Osteoblast (primary cell): ENCODE data around the gene TRUB2. TPM values are rescaled to one million over a fixed set of nuclear protein-coding genes. Genes with fewer than 3 reads are reported as not detected.

Experiments
- DNase-seq: peaks from one replicate; pipeline ENCODE4 v3.0.0; 2011; ENCODE audit warnings: low spot score, mixed read lengths; ENCODE audit not compliant: insufficient read length; ENCODE audit errors: missing footprints
- H2AFZ ChIP-seq: 2 replicates; pipeline ENCODE4 v1.6.0; 2011; ENCODE audit warnings: mild to moderate bottlenecking, low read length
- H3K27ac ChIP-seq: 2 replicates; pipeline ENCODE4 v1.5.1; 2011; ENCODE audit warnings: mild to moderate bottlenecking, low read depth, low read length, moderate library complexity
- H3K27me3 ChIP-seq: 2 replicates; pipeline ENCODE4 v1.6.0; 2012; ENCODE audit warnings: mild to moderate bottlenecking, control low read depth, inconsistent platforms, low read length, moderate library complexity; ENCODE audit not compliant: insufficient read depth
- H3K36me3 ChIP-seq: 2 replicates; pipeline ENCODE4 v1.5.1; 2011; ENCODE audit warnings: mild to moderate bottlenecking, low read length, control low read depth, moderate library complexity; ENCODE audit not compliant: insufficient read depth
- H3K4me1 ChIP-seq: 2 replicates; pipeline ENCODE4 v1.5.1; 2011; ENCODE audit warnings: mild to moderate bottlenecking, low read length, control low read depth, moderate library complexity; ENCODE audit not compliant: insufficient read depth
- H3K4me2 ChIP-seq: 2 replicates; pipeline ENCODE4 v1.6.0; 2011; ENCODE audit warnings: mild to moderate bottlenecking, low read length; ENCODE audit not compliant: insufficient read depth
- H3K4me3 ChIP-seq: fragments of 200-600 bp; sonication (generic); 3 replicates; pipeline ENCODE4 v1.5.1; 2012; ENCODE audit warnings: mild to moderate bottlenecking, low read length, inconsistent platforms; ENCODE audit not compliant: insufficient read depth
- H3K79me2 ChIP-seq: 2 replicates; pipeline ENCODE4 v1.6.0; 2012; ENCODE audit warnings: mild to moderate bottlenecking, low read length, control low read depth, inconsistent platforms; ENCODE audit not compliant: insufficient read depth
- H3K9me3 ChIP-seq: 2 replicates; pipeline ENCODE4 v1.5.1; 2011; ENCODE audit warnings: low read depth, low read length, control low read depth
- H4K20me1 ChIP-seq: 2 replicates; pipeline ENCODE4 v1.6.0; 2012; ENCODE audit warnings: mild to moderate bottlenecking, low read length, control low read depth; ENCODE audit not compliant: insufficient read depth
- total RNA-seq: library from RNA; depleted of rRNA; stranded (reverse); fragments of >200 nt; gene quantifications from 2 replicates; pipeline ENCODE4 v1.2.3, GENCODE V29; 2012
- TF ChIP-seq, protein P1 (sequence below): IDR thresholded peaks from 2 replicates; pipeline ENCODE4 v1.5.1; 2011; ENCODE audit warnings: mild to moderate bottlenecking, low read depth, low read length, moderate library complexity; ENCODE audit errors: extremely low read depth

The TRUB2 gene, protein sequence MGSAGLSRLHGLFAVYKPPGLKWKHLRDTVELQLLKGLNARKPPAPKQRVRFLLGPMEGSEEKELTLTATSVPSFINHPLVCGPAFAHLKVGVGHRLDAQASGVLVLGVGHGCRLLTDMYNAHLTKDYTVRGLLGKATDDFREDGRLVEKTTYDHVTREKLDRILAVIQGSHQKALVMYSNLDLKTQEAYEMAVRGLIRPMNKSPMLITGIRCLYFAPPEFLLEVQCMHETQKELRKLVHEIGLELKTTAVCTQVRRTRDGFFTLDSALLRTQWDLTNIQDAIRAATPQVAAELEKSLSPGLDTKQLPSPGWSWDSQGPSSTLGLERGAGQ
- total RNA-seq: 16.2 and 16.3 TPM in 2 replicates

DNA sequence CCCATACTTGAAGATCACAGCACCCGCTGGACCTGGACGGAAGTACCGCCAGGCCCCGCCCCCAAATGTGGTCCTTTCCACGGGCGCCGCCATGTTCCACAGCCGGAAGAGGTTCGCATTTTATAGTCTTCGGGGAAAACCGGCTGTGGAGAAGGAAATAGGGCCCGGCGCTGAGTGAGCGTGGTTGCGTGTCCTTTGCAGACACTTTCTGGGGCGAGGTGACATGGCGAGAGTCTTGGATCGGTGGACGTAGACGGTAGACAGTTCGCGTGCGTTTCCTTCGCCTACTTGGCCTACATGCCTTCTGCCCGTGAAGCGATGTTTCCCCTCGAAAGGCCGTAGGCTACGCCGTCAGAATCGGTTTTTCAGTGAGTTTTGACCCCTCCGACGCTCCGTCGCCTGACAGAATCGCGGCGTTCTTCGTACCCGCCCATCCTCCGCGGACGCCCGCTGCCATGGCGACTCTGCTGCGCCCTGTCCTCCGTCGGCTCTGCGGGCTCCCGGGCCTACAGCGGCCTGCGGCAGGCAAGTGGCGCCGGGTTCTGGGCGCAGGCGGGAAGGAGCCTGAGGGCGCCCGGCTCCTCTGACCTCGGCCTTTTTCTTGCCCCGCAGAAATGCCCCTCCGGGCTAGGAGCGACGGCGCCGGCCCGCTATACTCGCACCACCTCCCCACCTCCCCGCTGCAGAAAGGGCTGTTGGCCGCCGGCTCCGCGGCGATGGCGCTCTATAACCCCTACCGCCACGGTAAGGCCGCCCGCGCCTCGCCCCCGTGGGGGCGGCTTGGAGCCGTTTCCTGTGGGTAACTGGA lies at the start of gene TRUB2, which contains the start of gene COQ4:
Gene TRUB2, minus strand, starts transcription at position 44 of the 808 bp plus-strand sequence. Its CDS starts 39 bp downstream, at position 5.
Gene COQ4, plus strand, starts transcription at position 436 of the 808 bp plus-strand sequence. Its CDS starts 20 bp downstream, at position 456.
- H3K79me2 ChIP-seq: peaks cover 47% of the 10 kb centered on the region
- H4K20me1 ChIP-seq: peaks cover 9% of the 10 kb centered on the region
- TF ChIP-seq, protein P1, sequence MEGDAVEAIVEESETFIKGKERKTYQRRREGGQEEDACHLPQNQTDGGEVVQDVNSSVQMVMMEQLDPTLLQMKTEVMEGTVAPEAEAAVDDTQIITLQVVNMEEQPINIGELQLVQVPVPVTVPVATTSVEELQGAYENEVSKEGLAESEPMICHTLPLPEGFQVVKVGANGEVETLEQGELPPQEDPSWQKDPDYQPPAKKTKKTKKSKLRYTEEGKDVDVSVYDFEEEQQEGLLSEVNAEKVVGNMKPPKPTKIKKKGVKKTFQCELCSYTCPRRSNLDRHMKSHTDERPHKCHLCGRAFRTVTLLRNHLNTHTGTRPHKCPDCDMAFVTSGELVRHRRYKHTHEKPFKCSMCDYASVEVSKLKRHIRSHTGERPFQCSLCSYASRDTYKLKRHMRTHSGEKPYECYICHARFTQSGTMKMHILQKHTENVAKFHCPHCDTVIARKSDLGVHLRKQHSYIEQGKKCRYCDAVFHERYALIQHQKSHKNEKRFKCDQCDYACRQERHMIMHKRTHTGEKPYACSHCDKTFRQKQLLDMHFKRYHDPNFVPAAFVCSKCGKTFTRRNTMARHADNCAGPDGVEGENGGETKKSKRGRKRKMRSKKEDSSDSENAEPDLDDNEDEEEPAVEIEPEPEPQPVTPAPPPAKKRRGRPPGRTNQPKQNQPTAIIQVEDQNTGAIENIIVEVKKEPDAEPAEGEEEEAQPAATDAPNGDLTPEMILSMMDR: no peak
- peaks cover 19% of the 10 kb centered on the region for H3K4me1 ChIP-seq
- peaks cover 37% of the 10 kb centered on the region for H3K36me3 ChIP-seq
- peak within 1 kb of the TSS; percentile 96 for H3K27ac ChIP-seq
- H3K9me3 ChIP-seq: no peaks in the 10 kb centered on the region
- H3K4me3 ChIP-seq: peak within 1 kb of the TSS; percentile 81
- H3K27me3 ChIP-seq: no peaks in the 10 kb centered on the region
- peak; percentile 97 for DNase-seq
- peak within 1 kb of the TSS; percentile 99 for H3K4me2 ChIP-seq
- H2AFZ ChIP-seq: peak within 1 kb of the TSS; percentile 100

DNA sequence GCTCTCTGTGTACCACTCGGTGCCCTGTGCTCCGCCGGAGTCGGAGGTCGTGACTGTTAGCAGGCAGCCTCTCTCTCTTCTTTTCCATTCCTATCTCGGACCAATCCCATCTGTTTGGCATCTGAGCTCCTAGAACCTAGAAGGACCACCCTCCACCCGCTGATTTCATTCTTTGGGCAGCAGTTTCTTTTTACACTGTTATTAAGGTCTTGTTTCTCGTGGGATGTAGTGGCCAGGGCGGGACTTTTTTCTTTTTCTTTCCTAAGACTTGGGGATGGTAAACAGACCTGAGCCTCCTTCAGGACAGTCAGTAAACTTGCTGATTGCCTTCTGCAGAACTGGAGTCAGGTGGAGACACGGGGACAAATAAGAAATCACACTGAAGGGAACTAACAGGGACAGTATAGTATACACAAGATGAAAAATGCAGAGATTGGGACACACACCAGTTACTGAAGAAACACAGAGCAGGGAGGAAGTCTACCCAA lies 49.4 kb upstream of the TRUB2 start:
- TF ChIP-seq, protein P1: no peak
- H3K4me2 ChIP-seq: peak overlapping the region; percentile 87
- peak overlapping the region; percentile 94 for H2AFZ ChIP-seq
- H3K4me3 ChIP-seq: peak overlapping the region; percentile 85
- no peaks in the 10 kb centered on the region for H3K27me3 ChIP-seq
- H3K79me2 ChIP-seq: peaks cover 46% of the 10 kb centered on the region
- H4K20me1 ChIP-seq: peaks cover 4% of the 10 kb centered on the region
- H3K36me3 ChIP-seq: peaks cover 5% of the 10 kb centered on the region
- peaks cover 20% of the 10 kb centered on the region for H3K4me1 ChIP-seq
- no peaks in the 10 kb centered on the region for H3K9me3 ChIP-seq
- peak overlapping the region; percentile 88 for H3K27ac ChIP-seq
- DNase-seq: peak; percentile 86

DNA sequence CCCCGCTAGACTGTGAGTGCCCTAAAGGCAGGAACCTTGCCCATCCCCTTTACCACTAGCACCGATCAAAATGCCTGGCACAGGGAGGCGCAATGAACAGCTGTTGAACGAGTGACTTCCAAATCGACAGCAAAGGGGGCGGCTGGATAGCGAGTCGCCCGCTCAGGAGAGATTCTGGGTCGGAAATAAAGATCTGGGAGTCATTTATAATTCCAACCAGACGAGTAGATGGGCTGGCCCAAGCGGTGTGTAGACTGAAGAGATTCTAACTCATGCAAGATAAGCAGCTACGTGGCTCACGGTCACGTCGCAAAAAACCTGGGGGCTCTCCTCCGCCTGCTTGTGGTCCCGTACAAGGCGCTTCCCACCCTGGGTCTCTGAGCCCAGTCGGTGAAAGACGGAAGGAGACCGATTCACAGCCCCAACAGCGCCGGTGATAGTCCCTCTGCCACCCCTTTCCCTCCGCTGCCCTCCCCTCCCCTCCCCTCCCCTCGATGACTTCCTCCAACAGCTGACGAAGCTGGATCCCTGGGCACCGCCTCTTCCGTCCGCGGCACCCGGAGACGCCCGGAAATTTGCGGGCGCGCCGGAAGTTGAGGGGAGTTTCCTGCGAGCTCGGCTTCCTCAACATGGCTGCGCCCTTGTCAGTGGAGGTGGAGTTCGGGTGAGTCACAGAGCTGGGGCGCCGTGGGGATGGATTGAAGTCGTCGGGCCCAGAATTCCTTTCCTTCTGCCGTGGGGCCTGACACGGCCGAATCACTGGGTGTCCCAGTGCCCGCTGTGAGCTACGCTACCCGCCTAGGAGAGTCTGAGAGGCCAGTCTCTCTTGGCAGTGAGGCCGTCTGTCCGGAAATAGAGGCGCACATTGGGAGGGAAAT lies 48.7 kb upstream of the TRUB2 start, which contains the start of gene URM1:
Gene URM1, plus strand, starts transcription at position 623 of the 878 bp plus-strand sequence. Its CDS starts 7 bp downstream, at position 630.
- H3K9me3 ChIP-seq: no peaks in the 10 kb centered on the region
- peaks cover 20% of the 10 kb centered on the region for H3K4me1 ChIP-seq
- peak within 1 kb of the TSS; percentile 94 for H2AFZ ChIP-seq
- H3K27ac ChIP-seq: peak within 1 kb of the TSS; percentile 88
- DNase-seq: peak; percentile 99
- H3K27me3 ChIP-seq: no peaks in the 10 kb centered on the region
- peaks cover 42% of the 10 kb centered on the region for H3K79me2 ChIP-seq
- TF ChIP-seq, protein P1: no peak
- H3K4me3 ChIP-seq: peak within 1 kb of the TSS; percentile 85
- peaks cover 4% of the 10 kb centered on the region for H4K20me1 ChIP-seq
- peaks cover 5% of the 10 kb centered on the region for H3K36me3 ChIP-seq
- peak within 1 kb of the TSS; percentile 87 for H3K4me2 ChIP-seq
